ENCODE measurements around the gene PSMC6.

The PSMC6 gene

DNA sequence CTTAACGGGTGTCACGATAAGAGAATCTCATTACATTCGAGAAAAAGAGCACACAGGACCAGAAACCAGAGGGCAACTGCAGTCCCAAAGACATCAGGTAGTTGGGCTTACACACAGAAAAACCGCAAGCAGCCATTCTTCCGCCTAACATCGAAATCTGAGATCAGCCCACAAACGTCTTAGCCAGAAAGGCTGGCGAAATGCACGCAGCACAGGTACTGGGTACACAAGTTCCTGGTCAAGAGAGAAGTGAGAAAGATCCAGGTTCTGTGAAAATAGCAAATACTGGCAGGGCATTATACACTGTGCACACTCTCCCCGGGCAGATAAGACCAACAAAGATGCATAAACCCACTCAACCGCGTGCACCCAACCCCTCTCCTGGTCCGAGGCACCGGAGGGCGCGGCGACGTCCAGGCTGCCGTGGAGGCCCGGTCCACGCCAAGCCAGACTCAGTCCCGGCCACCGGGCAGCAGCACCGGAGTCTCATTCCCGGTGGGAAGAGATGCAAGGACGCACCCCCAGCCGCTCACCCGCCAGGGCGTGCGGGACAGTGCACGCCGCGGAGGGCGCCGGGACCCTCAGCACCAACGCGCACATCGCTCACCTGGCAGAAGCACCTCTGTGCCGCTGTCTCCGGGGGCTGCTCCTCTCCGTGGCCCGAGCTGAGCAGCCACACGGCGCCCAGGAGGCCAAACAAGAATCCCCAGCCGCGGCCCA is 12.1 kb upstream of the PSMC6 start:
- Histone ChIP-seq H3K4me3 (ENCODE audit: low read depth, low read length) (peak overlapping the region; percentile 86), H3K4me1 (ENCODE audit: control insufficient read depth, insufficient read depth, low read length) (peaks cover 18% of the 10 kb centered on the region), H3K27ac (ENCODE audit: extremely low read depth, low read depth, low read length) (peak overlapping the region; percentile 88), H3K36me3 (ENCODE audit: control insufficient read depth in 2 of 2, insufficient read depth in 1 of 2, low read length in 2 of 2) (peaks cover 0 to 3% of the 10 kb centered on the region in 2 experiments; a peak in 1 of 3 replicates), H3K9me3 (ENCODE audit: control insufficient read depth, insufficient read depth, low read depth, low read length) (no peaks in the 10 kb centered on the region)
- CTCF ChIA-PET, result interaction anchor here (0.6 to 0.8 kb wide), 4 partner anchors 25 to 140 kb away, joined by 3 read pairs; no protein-coding TSS in a partner anchor
- POLR2A ChIA-PET, result interaction anchor here (1.6 kb wide), 1 partner anchor 13 kb away, joined by 8 read pairs; the partner anchor contains the start of gene PSMC6
- no peak for TF ChIP-seq SCRT1 (tag by site-specific recombination; IDR thresholded peaks at IDR 0.05; ENCODE audit: borderline replicate concordance)
- TF ChIP-seq ZNF335 (tag by site-specific recombination; conservative IDR thresholded peaks at IDR 0.05), result peak; percentile 60
- TF ChIP-seq, protein P1, sequence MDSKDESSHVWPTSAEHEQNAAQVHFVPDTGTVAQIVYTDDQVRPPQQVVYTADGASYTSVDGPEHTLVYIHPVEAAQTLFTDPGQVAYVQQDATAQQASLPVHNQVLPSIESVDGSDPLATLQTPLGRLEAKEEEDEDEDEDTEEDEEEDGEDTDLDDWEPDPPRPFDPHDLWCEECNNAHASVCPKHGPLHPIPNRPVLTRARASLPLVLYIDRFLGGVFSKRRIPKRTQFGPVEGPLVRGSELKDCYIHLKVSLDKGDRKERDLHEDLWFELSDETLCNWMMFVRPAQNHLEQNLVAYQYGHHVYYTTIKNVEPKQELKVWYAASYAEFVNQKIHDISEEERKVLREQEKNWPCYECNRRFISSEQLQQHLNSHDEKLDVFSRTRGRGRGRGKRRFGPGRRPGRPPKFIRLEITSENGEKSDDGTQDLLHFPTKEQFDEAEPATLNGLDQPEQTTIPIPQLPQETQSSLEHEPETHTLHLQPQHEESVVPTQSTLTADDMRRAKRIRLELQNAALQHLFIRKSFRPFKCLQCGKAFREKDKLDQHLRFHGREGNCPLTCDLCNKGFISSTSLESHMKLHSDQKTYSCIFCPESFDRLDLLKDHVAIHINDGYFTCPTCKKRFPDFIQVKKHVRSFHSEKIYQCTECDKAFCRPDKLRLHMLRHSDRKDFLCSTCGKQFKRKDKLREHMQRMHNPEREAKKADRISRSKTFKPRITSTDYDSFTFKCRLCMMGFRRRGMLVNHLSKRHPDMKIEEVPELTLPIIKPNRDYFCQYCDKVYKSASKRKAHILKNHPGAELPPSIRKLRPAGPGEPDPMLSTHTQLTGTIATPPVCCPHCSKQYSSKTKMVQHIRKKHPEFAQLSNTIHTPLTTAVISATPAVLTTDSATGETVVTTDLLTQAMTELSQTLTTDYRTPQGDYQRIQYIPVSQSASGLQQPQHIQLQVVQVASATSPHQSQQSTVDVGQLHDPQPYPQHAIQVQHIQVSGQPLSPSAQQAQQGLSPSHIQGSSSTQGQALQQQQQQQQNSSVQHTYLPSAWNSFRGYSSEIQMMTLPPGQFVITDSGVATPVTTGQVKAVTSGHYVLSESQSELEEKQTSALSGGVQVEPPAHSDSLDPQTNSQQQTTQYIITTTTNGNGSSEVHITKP (tag by site-specific recombination; IDR thresholded peaks at IDR 0.05), result peak; percentile 28
- TF ChIP-seq SALL2 (tag by site-specific recombination; IDR thresholded peaks at IDR 0.05; ENCODE audit: borderline replicate concordance), result no peak
- TF ChIP-seq ZNF555 (tag by site-specific recombination; conservative IDR thresholded peaks at IDR 0.05), result no peak
- no peak for TF ChIP-seq GLI4 (tag by site-specific recombination; IDR thresholded peaks at IDR 0.05)
- no peak for TF ChIP-seq ZNF670 (tag by site-specific recombination; IDR thresholded peaks at IDR 0.05; ENCODE audit: low read depth)
- TF ChIP-seq, protein P2, sequence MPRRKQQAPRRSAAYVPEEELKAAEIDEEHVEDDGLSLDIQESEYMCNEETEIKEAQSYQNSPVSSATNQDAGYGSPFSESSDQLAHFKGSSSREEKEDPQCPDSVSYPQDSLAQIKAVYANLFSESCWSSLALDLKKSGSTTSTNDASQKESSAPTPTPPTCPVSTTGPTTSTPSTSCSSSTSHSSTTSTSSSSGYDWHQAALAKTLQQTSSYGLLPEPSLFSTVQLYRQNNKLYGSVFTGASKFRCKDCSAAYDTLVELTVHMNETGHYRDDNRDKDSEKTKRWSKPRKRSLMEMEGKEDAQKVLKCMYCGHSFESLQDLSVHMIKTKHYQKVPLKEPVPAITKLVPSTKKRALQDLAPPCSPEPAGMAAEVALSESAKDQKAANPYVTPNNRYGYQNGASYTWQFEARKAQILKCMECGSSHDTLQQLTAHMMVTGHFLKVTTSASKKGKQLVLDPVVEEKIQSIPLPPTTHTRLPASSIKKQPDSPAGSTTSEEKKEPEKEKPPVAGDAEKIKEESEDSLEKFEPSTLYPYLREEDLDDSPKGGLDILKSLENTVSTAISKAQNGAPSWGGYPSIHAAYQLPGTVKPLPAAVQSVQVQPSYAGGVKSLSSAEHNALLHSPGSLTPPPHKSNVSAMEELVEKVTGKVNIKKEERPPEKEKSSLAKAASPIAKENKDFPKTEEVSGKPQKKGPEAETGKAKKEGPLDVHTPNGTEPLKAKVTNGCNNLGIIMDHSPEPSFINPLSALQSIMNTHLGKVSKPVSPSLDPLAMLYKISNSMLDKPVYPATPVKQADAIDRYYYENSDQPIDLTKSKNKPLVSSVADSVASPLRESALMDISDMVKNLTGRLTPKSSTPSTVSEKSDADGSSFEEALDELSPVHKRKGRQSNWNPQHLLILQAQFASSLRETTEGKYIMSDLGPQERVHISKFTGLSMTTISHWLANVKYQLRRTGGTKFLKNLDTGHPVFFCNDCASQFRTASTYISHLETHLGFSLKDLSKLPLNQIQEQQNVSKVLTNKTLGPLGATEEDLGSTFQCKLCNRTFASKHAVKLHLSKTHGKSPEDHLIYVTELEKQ (tag by site-specific recombination; IDR thresholded peaks at IDR 0.05; ENCODE audit: borderline replicate concordance), result no peak
- no peak for TF ChIP-seq ZNF341 (tag by site-specific recombination; IDR thresholded peaks at IDR 0.05; ENCODE audit: low read depth)
- no peak for TF ChIP-seq ZNF624 (tag by site-specific recombination; IDR thresholded peaks at IDR 0.05)
- no peak for TF ChIP-seq ZNF560 (tag by site-specific recombination; IDR thresholded peaks at IDR 0.05; ENCODE audit: borderline replicate concordance)
- no peak for TF ChIP-seq ZNF529 (tag by site-specific recombination; IDR thresholded peaks at IDR 0.05; ENCODE audit: insufficient replicate concordance)
- no peak for TF ChIP-seq SCRT2 (tag by site-specific recombination; IDR thresholded peaks at IDR 0.05)
- peak; percentile 48 for TF ChIP-seq ZEB2 (tag by site-specific recombination; IDR thresholded peaks at IDR 0.05)
- 0 out of 2 replicates have a peak, but pooled peaks have one; percentile 12 for TF ChIP-seq KLF8 (tag by site-specific recombination; IDR thresholded peaks at IDR 0.05)
- TF ChIP-seq ZNF654 (tag by site-specific recombination; IDR thresholded peaks at IDR 0.05; ENCODE audit: low read depth), result no peak
- TF ChIP-seq ZNF521 (tag by site-specific recombination; IDR thresholded peaks at IDR 0.05), result no peak
- peak; percentile 23; the same call in 1 of the 2 replicates for TF ChIP-seq ZXDB (tag by site-specific recombination; IDR thresholded peaks at IDR 0.05)
- no peak for TF ChIP-seq ZFHX2 (tag by site-specific recombination; conservative IDR thresholded peaks at IDR 0.05)
- TF ChIP-seq, protein P3, sequence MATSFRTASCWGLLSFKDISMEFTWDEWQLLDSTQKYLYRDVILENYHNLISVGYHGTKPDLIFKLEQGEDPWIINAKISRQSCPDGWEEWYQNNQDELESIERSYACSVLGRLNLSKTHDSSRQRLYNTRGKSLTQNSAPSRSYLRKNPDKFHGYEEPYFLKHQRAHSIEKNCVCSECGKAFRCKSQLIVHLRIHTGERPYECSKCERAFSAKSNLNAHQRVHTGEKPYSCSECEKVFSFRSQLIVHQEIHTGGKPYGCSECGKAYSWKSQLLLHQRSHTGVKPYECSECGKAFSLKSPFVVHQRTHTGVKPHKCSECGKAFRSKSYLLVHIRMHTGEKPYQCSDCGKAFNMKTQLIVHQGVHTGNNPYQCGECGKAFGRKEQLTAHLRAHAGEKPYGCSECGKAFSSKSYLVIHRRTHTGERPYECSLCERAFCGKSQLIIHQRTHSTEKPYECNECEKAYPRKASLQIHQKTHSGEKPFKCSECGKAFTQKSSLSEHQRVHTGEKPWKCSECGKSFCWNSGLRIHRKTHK (tag by site-specific recombination; IDR thresholded peaks at IDR 0.05), result no peak
- TF ChIP-seq MYNN (tag by site-specific recombination; IDR thresholded peaks at IDR 0.05; ENCODE audit: borderline replicate concordance), result no peak
- no peak; the same call in 1 of the 2 replicates for TF ChIP-seq ZNF366 (tag by site-specific recombination; conservative IDR thresholded peaks at IDR 0.05)
- no peak for TF ChIP-seq OVOL3 (tag by site-specific recombination; IDR thresholded peaks at IDR 0.05)
- no peak for TF ChIP-seq REPIN1 (tag by site-specific recombination; IDR thresholded peaks at IDR 0.05; ENCODE audit: low read depth)
- TF ChIP-seq, protein P4, sequence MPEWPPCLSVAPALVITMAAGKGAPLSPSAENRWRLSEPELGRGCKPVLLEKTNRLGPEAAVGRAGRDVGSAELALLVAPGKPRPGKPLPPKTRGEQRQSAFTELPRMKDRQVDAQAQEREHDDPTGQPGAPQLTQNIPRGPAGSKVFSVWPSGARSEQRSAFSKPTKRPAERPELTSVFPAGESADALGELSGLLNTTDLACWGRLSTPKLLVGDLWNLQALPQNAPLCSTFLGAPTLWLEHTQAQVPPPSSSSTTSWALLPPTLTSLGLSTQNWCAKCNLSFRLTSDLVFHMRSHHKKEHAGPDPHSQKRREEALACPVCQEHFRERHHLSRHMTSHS (tag by site-specific recombination; IDR thresholded peaks at IDR 0.05), result no peak
- TF ChIP-seq, protein P5, sequence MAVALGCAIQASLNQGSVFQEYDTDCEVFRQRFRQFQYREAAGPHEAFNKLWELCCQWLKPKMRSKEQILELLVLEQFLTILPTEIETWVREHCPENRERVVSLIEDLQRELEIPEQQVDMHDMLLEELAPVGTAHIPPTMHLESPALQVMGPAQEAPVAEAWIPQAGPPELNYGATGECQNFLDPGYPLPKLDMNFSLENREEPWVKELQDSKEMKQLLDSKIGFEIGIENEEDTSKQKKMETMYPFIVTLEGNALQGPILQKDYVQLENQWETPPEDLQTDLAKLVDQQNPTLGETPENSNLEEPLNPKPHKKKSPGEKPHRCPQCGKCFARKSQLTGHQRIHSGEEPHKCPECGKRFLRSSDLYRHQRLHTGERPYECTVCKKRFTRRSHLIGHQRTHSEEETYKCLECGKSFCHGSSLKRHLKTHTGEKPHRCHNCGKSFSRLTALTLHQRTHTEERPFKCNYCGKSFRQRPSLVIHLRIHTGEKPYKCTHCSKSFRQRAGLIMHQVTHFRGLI (tag by site-specific recombination; IDR thresholded peaks at IDR 0.05), result peak; percentile 88
- no peak for TF ChIP-seq ZNF114 (tag by site-specific recombination; IDR thresholded peaks at IDR 0.05)

Data from HEK293 (cell line).